Pulmonary artery endothelial cell (primary cell): ENCODE results near the gene OR8B8. TPM values are rescaled to one million over a fixed set of nuclear protein-coding genes. Genes with fewer than 3 reads are reported as not detected.
"Not testable (repeated sequence)": the region's sequence is repeated elsewhere in the genome, so short reads cannot be mapped to it uniquely, and the experiment has no call there.

Experiments used
- DNase-seq: peaks from one replicate; pipeline ENCODE4 v3.0.0-alpha.2; 2011; ENCODE audit warnings: low read depth, low spot score
- total RNA-seq: library from RNA; depleted of rRNA; stranded (reverse); fragments of >200 nt; gene quantifications from 2 replicates; pipeline ENCODE4 v1.2.3, GENCODE V29; 2014

The OR8B8 gene, protein sequence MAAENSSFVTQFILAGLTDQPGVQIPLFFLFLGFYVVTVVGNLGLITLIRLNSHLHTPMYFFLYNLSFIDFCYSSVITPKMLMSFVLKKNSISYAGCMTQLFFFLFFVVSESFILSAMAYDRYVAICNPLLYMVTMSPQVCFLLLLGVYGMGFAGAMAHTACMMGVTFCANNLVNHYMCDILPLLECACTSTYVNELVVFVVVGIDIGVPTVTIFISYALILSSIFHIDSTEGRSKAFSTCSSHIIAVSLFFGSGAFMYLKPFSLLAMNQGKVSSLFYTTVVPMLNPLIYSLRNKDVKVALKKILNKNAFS
- not detected in 2 replicates for total RNA-seq

DNA sequence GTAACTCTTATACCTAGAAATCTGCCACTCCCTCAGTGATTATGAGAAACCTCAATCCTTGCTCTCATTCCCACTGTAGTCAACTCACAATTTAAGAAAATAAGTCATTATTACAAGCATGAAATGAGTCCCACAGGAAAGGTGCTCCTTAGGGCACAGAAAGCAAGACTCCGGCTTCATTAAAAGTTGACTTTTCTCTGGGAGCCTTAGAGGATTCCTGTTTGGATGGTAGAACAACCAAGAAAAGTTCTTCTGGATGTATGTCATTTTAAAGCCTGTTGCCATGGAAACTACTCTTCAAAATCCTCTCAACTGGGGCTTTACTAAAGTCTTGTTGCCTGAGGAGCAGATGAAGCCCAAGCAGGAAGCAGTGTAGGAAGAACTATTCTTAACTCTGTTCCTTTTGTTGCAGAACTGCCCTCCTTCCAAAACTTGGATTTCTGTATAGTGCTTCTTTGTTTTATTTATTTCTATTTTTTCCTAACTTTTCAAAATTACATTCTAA lies at the start of gene OR8B8:
OR8B8 (minus strand) TSS at position 51 of the 505 bp plus-strand sequence. CDS start 4,611 bp downstream, outside the sequence.
- DNase-seq, result no peak

DNA sequence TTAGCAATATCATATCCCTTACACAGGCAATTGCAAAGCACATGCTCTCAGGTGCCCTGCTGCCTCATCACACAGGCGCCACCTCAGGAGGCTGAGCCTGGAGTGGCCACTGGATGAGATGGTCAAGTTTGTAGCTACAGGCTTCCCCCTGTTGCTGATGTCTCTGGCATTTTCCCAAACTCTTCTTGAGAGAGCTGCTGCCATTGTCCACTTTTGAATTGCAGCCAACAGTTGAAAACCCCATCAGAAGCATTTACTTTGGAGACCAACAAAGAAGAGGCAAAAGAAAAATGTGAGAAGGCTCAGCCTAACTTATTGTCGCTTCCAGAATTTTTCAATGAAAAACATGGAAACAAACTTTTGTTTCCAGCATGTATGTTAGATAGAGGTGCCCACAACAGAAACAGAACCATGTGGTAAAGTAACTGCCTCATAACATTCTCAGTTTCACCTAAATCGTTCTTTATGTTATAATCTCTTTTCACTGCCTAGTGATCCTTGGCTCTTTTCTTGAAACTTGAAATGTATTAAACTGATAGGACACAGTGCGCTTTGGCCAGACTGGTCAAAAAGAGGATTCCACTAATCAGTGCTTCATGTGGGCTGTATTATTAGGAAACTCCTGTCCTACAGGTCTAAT lies 47.6 kb upstream of the OR8B8 start:
- DNase-seq, result no peak

DNA sequence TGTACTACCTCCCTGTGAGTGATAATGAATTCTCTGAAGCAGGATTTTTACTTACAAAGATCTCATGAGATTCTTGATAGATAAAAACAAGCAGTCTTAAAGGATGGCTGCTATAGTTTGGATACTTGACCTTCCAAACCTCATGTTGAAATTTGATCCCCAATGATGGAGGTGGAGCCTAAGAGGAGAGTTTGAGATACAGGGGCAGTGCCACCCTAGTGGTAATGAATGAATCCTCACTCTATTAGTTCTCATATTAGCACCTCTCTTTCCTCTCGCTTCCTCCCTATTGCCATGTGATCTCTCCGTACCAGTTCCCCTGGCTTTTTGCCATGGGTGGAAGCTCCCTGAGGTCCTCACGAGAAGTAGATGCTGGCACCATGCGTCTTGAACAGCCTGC lies 37.9 kb upstream of the OR8B8 start:
- DNase-seq, result no peak

DNA sequence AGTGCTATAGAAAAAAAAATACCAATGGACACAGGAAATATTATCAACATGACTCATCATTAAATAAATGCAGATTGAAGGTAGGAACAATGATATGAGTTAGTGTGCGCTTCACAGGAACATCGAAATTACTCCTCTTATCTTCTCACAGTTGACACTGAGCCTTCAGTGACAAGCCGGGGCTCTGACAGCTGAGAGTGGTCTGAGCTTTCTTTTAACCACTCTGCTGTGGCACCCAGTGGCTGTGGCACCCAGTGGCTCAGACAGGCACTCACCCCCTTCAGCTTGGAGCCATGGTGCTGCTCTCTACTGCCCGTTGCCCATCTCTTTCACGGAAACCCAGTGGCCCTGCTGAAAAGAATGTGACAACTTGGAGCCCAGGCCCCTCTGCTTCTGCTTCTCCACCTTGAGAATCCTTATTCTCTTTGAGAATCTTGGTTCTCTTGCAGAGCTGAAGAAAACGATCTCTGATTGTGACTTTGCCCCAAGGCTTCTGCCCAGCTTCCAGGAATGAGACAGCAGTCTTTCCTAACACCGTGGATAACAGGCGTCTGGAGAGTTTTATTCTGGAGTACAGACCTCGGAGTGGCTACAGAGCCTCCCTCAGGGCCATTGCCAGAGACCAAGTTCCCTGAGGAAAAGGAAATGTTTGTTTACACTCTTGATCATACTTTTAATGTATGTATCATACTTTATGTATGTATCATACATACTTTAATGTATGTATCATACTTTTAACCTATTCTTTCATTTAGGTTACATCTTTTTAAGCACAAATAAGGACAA lies 37.1 kb upstream of the OR8B8 start:
- DNase-seq, result no peak

DNA sequence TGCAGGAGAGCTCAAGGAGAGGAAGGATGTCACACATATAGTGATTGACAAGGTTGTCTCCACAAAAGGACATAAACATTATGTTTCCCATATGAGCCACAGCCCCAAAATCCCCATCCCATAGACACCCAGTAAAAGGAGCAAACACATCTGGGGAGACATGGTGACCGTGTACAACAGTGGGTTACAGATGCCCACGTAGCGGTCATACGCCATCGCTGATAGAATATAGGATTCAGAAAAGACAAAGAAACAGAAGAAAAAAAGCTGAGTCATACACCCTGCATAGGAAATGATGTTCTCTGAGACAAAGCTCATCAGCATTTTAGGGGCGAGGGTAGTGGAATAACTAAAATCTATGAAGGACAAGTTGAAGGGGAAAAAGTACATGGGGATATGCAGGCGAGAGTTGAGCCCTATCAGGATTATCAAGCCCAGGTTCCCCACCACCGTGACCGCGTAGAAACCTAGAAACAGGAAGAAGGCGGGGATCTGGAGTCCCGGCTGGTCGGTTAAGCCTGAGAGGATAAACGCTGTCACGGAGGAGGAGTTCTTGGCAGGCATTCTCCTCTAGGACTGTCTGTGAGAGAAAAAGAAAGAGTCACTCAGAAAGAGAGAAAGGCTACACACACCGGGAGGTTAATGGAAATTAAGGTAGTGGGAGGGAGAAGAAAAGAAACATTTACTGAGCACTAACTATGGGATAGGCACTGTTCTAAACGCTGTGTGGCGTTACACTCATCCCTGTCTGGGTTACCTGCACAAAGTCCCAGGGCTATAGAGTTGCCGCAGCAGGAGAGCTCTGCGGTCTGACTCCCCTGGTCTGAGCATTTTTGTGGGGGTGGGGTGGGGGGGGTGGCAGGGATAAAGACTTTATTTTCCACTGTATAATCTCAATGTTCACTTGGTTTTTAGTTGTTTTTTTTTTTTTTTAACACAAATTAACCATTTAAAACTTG lies 36.1 kb upstream of the OR8B8 start:
- DNase-seq, result no peak

DNA sequence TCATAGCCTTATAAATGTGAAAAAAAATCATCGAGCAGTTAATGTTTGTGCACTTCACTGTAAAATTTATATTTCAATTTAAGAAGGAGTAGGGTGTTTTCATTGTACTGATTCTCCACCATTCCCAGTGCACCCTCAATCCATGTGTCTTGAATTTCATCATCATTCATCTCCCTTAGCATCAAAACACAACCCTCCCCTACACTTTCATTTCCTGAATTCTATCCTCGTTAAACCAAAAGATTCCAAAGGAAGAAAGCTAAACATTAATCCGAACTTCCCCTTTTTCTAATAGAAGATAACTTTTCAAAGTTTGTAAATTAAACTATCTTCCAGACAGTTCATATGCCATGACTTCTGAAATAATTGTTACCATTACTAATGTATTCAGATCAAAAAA lies 34.1 kb upstream of the OR8B8 start:
- DNase-seq, result no peak

DNA sequence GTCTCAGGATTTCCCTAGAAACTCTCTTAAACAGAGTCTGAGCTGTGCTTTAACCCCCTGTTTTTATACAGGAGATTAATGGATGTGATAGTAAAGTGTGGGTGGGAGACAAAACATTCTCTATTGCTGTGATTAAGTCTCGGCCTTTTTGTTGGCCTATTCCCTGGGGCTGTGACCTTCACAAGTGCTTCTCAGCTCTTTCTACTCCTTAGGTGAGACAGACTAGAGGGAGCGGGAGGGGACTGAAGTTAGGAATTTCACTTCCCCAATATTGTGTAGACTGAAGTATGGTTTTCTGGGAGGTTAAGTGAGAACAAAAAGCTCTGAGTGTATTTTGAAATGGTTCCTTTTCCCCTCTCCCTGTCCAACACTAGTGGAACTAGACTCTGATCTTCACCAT lies 29.8 kb upstream of the OR8B8 start:
- no peak for DNase-seq

DNA sequence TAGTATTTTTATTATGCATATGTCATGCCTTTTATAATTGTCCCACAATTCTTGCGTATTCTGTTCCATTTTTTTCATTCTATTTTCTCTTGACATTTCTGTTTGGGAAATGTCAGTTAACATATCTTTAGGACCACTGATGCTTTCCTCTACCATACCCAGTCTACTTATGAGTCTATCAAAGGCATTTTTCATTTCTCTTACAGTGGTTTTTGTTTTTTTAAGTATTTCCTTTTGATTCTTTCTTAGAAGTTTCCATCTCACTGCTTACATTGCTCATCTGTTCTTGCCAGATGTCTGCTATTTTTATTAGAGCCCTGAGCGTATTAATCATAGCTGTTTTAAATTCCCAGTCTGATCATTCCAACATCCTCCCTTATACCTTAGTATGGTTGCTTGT lies 29.3 kb upstream of the OR8B8 start:
- no peak for DNase-seq

DNA sequence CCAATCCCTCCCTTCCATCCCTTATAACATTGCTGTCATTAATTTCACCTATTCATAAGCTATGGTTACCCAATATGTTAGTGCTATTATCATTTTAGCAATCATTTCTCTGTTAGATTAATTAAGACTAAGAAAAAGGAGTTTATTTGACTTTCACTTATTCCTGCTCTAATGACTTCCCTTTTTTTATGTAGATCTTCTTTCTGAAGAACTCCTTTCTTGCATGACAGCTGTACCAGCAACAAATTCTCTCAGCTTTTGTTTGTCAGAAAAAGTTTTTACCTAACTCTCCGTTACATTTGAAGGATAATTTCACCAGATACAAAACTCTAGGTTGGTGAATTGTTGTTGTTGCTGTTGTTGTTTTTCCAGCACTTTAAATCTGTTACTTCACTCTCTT lies 28.6 kb upstream of the OR8B8 start:
- DNase-seq, result no peak

DNA sequence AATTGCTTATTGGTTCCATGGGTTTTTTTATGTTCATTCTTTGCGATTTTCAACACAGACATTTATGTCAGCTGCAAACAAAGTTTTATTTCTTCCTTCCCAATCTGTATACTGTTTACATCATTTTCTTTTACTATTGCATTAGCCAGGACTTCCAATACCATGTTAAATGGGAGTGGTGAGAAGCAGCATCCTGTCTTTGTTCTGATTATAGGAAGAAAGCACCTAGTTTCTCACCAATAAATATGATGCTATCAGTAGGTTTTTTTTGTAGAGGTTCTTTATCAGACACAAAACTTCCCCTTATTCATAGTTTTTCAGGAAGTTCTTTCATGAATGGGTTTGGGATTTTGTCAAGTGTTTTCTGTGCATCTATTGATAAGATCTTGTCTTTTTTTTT lies 28.0 kb upstream of the OR8B8 start:
- DNase-seq, result no peak

DNA sequence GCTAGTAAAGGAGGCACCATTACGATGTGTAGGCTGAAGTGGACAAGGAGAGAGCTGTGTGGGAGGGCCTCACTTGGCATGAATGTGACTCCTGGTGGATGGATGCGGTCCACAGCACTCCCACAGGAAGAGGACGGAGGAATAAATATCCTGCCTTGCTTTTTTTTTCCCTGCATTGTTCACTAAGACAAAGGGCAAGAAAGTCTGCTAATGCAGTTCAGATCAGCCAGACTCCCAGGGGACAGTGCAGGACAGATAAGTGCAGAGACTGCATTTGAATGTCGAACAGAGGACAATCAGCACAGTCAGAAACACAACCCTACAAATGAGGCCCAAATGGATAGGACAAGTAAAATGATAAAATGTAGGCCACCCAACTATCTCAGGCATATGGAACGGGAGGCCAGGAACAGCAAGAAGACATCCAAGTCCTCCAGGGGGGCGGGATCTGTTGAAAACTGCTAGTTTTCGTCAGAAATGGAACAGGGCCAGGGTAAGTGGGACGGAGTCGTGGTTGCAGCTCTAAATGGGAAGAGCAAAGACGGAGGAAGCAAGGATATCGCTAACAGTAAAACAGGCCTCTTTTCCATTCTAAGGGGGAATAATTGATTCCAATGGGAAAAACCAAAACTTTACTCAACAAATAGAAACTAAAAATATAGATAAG lies 25.2 kb upstream of the OR8B8 start:
- no peak for DNase-seq

DNA sequence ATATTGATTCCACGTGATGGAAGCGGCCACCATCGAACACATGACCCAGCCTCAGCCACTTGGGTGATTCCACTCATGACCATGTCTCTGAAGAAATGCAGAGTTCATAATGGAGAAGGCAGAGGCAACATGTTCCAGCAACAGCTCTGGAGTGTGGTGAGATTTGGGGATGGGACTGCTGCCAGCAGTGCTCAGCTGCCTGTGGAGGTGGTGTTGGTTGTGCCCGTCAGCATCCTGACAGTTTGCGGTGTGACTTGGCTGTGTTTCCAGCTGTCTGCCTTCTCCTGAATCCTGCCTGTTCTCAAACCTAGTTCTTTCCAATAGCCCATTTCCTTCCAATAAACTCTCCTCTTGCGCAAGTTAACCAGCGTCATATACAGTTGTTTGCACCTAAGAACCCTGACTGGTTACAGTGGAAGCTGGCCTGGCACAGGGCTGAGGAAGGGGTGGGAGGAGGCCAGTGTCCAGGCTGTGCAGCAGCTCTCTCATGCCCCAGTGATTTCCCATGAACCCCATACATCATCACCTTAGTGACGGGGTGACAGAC lies 22.0 kb upstream of the OR8B8 start:
- no peak for DNase-seq

DNA sequence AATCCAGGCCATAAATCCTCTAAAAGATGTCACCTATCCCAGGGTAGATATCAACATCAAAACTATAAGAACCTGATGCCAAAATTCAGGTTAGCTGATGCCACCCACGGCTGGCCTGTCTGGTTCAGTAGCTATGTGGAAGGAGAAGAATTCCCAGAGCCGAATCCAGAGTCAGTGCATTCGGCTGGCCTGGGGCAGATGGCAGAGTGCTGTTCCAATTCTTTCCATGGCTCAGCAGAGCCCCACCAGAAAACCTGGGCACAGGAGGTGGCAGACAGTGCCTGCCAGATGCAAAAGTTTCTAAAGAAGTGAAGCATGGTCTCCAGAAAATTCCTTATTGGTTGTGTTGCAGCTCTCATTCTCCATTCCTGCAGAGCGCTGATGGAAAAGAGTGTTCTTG lies 19.9 kb upstream of the OR8B8 start:
- no peak for DNase-seq

DNA sequence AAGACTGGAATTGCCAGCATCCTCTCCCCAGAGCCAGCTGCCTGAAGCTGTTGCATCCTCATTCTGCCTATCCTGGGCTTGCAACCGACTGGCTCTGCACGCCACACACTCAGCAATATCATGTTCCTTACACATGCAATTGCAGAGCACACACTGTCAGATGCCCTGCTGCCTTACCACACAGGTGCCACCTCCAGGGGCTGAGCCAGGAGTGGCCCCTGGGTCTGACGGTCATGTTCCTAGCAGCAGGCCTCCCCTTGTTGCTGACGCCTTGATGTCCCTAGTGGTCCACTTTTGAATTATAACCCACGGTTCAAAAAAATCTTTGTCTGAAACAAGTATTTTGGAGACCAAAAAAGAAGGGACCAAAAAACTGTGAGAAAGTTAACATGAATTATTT lies 18.5 kb upstream of the OR8B8 start:
- no peak for DNase-seq

DNA sequence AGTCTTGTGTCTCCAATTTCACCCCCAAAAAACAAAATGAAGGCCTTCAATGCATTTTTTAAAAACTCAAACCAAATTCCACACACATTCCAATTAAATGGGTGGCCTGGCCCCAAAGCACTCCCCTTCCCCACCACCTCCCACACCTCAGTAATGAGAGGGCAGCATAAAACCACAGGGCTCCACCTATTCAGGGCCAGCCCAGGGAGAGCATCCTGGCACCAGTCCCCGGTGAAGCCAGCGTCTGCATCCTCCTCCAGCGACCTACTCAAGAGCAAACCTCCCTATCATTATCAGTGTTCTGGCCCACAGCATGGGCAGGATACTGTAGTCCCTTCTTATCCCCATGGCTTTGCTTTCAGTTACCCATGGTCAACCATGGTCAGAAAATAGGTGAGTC lies 17.8 kb upstream of the OR8B8 start:
- DNase-seq, result no peak

DNA sequence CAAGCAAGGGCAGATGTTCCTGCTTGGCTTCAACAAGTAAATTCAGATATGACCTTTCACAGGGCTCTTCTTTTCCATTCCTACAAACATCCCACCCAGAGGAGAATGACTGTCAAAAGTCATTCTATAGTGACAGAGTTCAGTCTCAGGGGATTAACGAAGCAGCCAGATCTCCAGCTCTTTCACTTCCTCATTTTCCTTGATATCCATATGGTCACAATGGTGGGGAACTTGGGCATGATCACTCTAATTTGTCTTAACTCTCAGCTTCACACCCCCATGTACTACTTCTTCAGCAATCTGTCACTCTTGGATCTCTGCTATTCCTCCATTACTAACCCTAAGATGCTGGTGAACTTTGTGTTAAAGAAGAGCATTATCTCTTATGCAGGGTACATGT lies 15.0 kb upstream of the OR8B8 start:
- DNase-seq, result no peak

DNA sequence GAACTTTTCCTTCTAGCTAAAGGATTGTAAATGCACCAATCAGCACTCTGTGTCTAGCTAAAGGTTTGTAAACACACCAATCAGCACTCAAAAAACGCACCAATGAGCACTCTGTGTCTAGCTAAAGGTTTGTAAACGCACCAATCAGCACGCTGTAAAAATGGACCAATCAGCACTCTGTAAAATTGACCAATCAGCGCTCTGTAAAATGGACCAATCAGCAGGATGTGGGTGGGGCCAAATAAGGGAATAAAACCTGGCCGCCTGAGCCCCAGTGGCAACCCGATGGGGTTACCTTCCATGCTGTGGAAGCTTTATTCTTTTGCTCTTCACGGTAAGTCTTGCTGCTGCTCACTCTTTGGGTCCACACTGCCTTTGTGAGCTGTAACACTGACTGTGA lies 13.9 kb upstream of the OR8B8 start:
- not testable (repeated sequence) for DNase-seq

DNA sequence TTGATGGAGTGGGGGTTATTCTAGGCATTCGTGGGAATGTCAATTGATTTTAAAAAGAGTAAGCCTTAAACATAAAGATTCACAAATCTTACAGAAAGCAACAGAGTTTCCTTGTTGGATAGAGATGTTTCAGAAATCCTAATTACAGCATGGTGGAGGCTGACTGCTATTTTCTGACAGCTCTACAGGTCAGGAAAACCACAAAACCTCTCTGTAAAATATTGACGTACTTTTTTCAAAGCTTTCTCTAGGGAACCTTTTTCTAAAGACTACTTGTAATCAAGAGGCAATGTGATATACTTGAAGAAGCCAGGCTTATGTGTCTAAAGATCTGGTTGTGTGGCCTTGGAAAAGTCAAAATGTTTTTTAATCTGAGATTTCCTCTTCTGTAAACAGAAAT lies 9.1 kb upstream of the OR8B8 start:
- DNase-seq, result no peak

DNA sequence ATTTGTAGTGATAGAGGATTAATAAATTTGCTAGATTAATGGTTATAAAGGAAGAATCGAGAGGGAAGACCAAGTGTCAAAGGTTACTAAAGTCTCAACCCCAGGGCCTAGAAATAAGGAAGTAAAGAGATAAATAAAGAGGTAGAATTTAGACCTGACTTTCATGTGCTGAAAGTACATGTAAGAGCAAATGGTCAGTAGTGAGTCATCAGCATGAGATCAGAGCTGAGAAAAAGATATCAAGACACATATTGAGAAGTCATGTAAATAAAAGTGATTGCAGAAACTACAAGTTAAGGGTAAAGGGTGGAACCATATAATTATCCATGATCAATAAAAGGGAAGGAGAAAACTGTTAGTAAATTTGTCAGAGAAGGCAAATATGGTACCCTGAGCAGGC lies 1.4 kb upstream of the OR8B8 start:
- DNase-seq, result no peak

DNA sequence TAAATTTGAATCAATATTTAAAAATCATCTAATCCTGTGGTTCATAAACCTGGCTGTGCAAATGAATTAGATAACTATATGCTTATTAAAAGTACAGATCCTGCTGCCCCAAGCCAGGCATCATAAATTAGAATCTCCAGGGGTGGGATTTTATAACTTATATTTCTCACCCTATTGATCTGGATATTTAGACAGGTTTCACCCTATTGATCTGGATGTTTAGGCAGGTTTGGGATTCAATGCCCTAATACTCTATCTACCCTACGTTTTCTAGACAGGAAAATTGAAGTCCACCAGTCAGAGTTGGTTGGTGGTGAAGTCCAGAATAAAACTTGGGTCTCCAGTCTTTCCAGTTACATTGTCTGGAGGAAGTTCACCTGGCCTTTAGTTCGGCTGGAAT lies 2.6 kb downstream of the OR8B8 start:
- DNase-seq, result no peak
